GF-D8 (cell line): ENCODE data around the gene ASCC1.

Source experiments
- DNase-seq: peaks from one replicate; lab custom pipeline; 2025; lab: John Stamatoyannopoulos, UW

The ASCC1 gene

GRCh38 chr10:72065439-72066025 lies 150.5 kb downstream of the ASCC1 start:
- no peak for DNase-seq

- no peak for DNase-seq
These were observed 152.2 kb downstream of the ASCC1 start for GRCh38 chr10:72063703-72064391.

GRCh38 chr10:72062832-72063702 lies 153.0 kb downstream of the ASCC1 start:
- no peak for DNase-seq

- no peak for DNase-seq
These were observed 153.7 kb downstream of the ASCC1 start for GRCh38 chr10:72062382-72062781.

GRCh38 chr10:72061930-72062329 lies 154.1 kb downstream of the ASCC1 start:
- DNase-seq, result no peak

GRCh38 chr10:72061491-72061890 lies 154.6 kb downstream of the ASCC1 start:
- no peak for DNase-seq

GRCh38 chr10:72059843-72060822 lies 155.9 kb downstream of the ASCC1 start:
- no peak for DNase-seq

GRCh38 chr10:72058989-72059842 lies 156.9 kb downstream of the ASCC1 start:
- DNase-seq, result no peak

- DNase-seq, result no peak
These were observed 157.7 kb downstream of the ASCC1 start for GRCh38 chr10:72058347-72058898.

GRCh38 chr10:72056932-72057751 lies 158.9 kb downstream of the ASCC1 start:
- no peak for DNase-seq

GRCh38 chr10:72056113-72056512 lies 160.0 kb downstream of the ASCC1 start:
- no peak for DNase-seq

- DNase-seq, result no peak
These were observed 162.4 kb downstream of the ASCC1 start for GRCh38 chr10:72053690-72054089.

GRCh38 chr10:72050873-72051272 lies 165.2 kb downstream of the ASCC1 start:
- no peak for DNase-seq

- DNase-seq, result no peak
These were observed 165.9 kb downstream of the ASCC1 start for GRCh38 chr10:72049969-72050781.

GRCh38 chr10:72049472-72049871 lies 166.6 kb downstream of the ASCC1 start:
- DNase-seq, result no peak

- peak; percentile 72 for DNase-seq
These were observed 167.5 kb downstream of the ASCC1 start for GRCh38 chr10:72048450-72049124.
